NCI-H69 (cell line): ENCODE results near the gene JUND.

Experiments used
- DNase-seq: peaks from one replicate; lab custom pipeline; 2025; lab: John Stamatoyannopoulos, UW

The JUND gene

DNA sequence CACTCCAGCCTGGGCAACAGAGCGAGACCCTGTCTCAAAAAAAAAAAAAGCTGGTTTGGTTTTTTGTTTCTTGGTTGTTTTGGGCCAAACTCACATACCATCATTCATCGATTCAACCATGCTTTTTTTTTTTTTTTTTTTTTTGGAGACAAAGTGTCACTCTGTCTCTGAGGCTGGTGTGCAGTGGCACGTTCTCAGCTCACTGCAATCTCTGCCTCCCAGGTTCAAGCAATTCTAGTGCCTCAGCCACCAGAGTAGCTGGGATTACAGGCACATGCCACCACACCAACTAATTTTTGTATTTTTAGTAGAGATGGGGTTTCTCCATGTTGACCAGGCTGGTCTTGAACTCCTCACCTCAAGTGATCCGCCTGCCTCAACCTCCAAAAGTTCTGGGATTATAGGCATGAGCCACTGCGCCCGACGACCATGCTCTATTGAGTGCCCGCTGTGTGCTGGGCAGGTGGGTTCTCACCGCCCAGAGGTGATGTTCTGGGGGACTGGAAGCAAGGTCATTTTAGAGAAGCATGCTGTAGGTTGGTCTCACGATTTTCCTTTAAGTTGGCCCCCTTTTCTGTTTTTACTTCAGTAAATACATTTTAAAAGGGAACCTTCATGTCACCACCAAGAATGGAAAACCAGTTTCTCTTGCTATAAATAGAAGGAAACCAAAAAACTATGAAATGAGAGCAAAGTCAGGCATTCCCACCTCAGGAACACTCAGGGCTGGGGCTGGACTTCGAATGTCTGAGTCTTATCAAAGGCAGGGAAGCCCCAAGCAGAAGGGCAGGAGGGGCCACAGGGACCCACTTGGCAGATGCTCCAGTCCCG is 8.3 kb upstream of the JUND start:
- DNase-seq = no peak

DNA sequence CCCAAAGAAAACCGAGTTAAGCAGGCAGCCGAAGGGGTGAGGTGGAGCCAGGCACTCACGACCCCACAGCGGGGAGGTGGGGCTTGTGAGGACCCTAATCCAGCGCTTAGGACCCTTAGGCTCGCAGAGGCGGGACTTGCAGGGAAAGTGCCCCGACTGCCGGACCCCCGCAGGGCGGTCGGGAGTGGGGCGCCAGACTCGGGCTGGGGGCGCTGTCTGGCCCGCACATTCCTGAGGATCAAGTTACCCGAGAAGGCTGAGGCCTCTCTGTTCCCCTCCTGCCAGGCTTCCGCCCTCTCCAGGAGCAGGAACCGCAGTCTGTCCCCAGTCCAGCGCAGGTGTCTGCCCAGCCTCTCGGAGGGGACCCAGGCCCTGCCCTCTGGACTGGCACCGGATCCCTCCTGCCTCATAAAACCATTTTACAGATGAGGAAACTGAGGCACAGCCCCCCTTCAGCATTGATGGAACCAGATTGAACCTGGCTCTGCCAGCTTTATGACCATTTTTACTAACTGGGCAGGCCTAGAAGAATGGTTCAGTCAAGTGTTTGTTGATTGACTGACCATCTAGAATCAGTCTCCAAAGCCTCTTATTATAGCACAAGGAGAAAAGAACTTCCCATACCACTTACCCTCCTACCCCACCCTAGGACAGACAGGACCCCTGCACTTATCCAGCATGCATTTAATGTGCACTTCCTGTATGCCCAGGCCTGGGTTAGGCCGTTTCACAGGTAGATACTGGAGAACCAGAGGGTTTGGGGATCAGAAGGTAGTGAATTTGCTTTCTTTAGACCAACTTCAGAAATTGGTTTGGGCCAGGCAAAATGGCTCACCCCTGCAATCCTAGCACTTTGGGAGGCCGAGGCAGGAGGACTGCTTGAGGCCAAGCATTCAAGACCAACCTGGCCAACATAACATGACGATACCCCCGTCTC is 6.7 kb upstream of the JUND start:
- no peak for DNase-seq

DNA sequence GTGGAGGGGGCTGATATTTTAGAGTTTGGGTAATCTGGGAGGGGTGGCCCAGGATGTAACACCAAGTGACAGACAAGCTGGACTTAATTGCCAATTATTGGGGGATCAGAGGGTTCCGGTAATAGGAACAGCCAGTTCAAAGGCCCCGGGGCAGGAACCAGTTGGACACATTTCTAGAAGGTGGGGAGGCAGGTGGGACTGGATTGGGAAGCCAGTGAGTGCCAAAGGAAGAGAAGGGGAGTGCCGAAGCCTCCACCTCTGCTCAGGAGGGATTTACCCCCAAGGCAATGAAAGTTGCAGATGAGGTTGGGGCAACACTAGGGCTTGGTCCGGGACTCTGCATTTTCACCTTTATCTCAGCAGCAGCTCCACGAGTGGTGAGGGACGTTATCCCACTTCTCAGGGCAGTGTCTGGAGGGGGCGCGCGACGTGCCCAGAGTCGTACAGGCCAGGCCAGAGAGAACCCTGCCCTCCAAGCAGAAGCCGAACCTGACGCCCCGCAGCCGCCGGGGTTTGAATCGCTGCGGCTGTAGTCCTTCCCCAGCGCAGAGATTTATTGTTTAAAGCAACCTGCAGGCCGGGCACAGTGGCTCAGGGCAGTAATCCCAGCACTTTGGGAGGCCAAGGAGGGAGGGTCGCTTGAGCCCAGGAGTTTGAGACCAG is 5.7 kb upstream of the JUND start:
- DNase-seq = no peak

DNA sequence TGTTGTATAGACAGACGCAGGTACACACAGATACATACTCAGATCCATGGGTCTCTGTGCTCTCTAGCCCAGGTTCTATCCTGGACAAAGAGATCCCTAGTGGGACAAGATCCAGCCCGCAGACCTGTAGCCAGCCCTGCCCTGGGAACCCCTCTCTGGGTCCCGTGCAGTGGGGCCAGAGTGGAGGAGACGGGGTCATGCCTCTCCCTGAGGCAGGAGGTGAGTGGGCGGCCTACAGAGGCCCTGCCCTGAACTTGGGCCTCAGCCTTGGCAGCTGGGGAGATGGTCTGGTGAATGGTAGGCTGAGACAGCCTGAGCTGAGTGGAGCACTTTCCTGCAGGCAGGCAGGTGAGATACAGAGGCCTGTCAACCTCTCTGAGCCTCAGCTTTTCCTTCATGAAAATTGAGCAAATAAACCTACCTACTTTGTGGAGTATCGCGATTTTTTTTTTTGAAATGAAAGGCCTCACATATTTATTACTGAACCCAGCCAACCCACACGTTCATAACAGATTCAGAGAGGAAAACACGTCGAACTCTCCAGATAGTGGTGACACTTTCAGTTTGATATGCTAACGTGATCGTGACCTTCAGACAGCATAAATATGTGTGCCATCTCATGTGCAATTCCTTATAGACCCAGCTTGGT is 3.4 kb upstream of the JUND start:
- DNase-seq = no peak

DNA sequence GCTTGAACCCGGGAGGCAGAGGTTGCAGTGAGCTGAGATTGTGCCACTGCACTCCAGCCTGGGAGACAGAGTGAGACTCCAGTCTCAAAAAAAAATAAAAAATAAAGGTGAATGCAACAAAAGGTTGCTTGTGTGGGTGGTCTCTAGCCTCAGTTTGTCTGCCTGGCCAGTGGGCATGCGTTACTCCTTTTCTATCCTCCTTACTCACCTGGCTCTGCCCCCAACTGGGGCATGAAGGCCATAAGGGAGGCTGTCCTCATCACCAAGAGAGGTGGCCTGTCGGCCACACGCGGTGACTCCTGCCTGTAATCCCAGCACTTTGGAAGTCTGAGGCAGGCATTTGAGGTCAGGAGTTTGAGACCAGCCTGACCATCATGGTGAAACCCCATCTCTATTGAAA is 1.9 kb upstream of the JUND start:
- no peak for DNase-seq

DNA sequence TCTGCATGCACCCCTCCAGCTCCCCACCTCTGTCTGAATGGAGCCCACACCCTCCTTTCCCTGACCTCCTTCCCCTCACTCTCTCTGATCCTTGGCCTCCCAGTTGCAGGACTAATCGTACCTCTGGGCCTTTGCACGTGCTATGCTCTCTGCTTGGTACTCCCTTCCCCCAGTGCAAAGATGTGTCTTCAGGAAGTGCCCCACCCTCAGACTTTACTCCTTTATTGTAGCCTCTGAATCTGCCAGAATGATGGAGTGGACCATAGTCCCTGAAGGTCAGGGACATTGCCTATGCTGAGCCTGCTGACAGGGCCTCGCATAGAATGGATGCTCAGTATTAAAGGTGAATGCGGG is 1.3 kb upstream of the JUND start:
- DNase-seq = peak; percentile 40

DNA sequence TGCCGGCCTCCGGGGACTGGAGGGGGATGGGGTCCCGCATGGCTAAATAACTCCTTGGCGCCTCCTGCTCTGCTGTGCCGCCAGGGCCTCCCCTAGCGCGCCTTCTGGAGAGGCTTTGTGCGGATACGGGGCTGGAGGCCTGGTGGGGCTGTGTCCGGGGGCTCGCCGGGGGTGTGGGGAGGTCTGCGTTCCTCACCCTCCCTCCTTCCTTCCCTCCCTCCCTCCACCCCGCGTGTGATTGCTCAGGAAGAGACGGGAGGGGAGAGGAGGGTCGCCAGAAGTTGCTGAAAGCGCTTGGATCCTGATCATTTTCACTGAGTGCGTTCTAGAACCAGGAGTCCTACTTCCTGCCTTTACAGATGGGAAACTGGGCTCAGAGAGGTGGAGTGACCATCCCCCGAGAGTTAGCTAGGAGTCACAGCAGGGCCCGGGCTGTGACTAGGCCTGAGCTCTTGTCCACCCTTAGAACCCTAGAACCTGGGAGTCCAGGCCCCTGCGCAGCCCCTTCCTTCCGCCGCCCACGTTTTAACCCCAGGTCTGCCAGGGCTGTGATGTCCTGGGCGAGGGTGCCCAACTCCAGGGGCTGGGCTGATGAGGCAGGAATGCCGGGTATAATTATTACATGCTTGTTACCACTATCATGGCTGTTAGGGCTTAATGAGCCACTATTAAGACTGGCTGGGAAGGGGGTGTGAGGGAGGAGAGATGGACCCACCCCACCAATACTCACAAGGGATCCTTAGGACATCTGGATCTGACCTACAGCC is 782 bp upstream of the JUND start:
- no peak for DNase-seq

DNA sequence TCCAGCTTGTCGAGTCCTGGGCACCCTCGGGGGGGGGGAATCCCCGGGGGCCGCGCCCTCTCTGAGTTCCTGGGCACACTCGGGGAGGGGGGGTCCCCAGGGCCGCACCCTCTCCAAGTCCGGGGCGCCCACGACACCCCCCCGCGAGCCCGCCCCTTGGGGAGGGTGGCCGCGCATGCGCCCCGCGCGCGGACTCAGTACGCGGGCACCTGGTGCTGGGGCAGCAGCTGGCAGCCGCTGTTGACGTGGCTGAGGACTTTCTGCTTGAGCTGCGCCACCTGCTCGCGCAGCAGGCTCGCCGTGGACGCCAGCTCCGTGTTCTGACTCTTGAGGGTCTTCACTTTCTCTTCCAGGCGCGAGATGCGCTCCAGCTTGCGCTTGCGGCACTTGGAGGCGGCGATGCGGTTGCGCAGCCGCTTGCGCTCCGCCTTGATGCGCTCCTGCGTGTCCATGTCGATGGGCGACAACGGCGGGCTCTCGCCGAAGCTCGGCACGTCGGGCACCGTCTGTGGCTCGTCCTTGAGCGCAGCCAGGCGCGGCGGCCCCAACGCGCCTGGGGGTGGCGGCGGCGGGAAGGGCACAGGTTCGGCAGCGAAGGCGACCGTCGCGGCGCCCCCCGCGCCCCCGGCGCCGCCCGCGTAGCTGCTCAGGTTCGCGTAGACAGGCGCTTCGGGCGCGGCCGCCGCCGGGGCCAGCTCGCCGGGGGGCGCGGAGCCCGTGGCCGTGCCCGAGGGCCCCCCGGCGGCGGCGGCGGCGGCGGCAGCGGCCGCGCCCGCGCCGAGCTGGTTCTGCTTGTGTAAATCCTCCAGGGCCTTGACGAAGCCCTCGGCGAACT is 958 bp downstream of the JUND start:
- peak; percentile 96 for DNase-seq

DNA sequence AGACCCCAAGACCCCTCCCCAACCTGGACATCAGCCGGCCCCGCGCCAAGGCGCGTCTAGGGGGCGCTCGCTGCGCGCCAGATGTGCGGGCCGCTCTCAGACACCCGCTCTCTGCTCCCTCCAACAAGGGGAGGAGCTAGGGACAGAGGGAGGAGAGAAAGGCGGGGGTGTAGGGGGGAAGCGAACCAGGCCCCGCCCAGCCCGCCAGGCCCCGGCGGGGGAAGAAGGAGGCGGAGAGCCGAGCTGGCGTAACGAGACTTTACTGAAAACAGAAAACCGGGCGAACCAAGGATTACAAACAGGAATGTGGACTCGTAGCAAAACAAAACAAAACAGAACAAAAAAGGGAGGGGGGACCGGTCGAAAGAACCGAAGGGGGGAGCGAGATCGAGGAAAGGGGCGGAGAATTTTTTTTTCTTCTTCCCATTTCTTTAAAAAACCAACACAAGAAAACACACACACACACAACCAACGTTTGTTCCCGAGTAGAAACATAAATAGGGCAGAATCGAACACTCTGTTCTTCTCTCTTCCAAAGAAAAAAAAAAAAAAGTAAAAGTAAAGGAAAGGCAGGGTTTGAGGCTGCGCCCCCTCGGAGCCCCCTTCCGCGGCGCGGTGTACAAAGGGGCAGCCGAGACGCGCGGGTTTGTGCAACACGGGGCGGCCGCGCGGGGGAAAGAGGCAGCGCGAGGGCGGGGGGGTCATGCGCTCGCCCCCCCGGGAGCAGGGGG is 1.7 kb downstream of the JUND start:
- peak; percentile 99 for DNase-seq

DNA sequence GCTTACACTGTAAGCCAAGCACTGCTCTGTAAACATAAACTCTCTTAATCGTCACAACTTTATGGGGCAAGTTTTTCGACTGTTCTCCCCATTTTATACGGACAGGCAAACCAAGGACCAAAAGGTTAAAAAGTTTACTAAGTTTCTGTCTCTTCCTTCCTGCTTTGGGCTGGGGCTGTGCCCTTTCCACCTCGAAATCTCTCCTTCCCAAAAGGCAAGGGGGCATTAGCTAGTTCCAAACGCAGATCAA is 2.2 kb downstream of the JUND start:
- no peak for DNase-seq

DNA sequence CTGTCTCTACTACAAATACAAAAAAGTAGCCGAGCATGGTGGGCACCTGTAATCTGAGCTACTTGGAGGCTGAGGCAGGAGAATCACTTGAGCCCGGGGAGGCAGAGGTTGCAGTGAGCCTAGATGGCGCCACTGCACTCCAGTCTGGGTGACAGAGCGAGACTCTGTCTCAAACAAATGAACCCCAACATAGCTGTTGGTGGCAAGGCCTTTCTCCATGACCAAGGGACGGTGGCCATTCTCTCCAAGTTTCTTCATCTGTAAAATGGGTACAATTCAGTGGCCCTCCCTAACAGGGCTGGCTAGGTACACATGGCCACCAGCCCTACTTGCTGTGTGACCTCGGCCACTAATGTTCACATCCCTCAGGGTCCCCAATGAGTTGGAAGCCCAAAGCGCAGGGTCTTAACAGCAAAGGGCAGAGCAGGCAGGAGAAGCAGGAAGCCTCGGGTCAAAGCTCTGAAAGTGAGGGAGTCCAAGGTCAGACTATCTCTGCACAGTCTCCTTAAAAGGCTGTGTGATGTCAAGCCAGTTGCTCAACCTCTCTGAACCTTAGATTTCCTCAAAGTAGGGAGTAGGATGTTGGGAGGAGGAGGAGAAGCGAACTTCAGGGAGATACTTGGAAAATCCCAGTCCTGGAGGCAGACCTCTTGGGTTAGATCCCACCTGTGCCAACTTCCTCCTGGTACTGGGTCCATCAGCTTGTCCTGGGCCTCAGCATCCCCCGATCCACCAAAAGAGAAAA is 2.7 kb downstream of the JUND start:
- DNase-seq = no peak

DNA sequence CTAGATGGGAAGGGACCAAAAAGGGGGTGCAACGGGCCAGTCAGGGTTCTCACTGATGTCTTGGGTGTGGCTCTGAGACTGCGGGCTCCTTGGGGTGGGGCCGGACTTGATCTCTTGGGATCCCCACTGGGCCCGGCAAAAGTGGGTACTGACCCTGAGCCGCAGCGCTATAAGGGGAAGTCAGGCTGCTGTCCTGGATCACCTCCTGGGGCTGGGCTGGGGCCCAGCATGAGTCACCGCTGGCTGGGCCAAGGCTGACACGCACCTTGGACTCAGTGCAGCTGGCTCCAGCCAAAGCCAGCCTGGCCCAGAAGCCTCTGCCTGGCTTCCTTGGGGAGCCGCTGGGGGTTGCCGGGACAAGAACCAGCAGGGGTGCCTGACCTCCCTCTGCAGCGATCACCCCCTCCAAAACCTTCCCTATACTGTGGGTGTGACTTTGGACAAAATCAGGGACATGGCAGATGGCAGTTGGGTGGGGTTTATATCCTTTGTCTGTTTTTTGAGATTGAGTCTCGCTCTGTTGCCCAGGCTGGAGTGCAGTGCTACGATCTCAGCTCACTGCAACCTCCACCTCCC is 6.6 kb downstream of the JUND start:
- DNase-seq = peak; percentile 50

DNA sequence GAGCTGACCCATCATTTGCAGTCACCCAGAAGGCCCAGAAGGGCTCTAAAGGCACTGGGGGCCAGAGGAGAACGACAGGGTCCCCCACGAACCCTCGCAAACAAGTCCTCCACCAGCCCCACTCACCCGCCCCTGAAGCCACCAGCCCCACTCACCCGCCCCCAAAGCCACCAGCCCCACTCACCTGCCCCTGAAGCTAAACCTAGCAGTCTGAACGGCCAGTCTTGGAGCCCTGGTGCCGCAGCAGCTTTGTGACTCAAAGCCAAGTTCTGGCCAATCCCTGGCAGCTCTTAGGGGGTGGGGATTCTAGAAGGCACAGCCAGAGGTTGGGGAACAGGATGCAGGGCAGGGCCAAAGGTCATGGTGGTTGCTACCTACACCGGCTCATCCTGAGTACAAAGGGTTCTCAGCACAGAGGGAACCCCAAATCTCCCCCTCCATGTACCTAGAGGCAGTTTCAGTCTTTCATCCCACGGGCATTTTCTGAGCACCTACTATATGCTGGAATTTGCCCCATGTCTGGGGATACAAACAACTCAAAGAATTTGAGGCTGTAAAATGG is 7.1 kb downstream of the JUND start, which contains the start of gene IQCN:
Gene IQCN, minus strand, starts transcription at position 234 of the 562 bp plus-strand sequence. CDS start 4,974 bp downstream, outside the sequence.
- no peak for DNase-seq

DNA sequence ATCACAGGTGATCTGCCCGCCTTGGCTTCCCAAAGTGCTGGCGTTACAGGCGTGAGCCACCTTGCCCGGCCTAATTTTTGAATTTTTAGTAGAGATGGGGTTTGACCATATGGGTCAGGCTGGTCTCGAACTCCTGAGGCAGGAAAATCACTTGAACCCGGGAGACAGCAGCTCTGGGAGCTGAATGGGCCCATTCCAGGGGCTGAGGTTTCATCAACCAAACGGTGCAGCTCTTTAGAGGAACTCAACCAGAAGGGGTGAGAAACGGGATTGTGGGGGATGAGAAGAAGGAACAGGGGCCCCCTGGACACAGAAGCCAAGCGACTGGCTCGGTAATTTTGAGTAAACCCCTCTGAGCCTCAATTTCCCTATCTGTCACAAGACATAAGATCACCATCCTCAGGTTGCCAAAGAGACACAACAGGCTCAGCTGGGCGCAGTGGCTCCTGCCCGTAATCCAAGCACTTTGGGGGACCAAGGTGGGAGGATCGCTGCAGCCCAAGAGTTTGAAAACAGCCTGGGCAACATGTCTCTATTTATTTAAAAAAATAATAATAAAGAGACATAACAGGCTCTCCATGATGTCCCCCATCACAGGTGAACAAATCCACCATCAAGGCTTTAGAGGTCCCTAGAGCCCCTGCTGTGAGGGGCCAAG is 7.7 kb downstream of the JUND start:
- DNase-seq = no peak

DNA sequence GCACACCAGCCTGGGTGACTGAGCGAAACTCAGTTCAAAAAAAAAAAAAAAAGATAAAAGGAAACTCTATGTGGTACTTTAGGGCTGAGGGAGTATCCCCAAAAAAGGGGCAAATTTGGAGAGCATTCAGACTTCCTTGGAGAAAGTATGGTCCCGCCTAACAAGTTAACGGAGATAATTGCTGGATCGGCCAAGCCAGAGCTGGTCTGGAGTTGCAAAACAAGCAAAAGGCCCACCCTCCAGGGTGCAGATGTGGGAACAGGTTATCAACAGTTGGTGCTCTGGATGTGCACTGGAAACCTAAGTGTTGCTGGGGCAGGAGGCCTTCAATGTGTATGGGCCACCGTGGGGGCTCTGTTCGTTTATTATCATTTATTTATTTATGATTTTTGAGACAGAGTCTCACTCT is 10.0 kb downstream of the JUND start:
- DNase-seq = no peak

DNA sequence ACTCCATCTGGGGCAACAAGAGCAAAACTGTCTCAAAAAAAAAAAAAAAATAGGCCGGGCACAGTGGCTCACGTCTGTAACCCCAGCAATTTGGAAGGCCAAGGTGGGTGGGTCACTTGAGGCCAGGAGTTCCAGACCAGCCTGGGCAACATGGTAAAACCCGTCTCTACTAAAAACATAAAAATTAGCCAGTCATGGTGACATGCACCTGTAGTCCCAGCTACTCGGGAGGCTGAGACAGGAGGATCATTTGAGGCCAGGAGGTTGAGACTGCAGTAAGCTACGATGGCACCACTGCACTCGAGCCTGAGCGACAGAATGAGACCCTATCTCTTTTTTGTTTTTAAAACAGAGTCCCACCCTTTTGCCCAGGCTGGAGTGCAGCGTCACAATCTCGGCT is 11.1 kb downstream of the JUND start:
- no peak for DNase-seq

DNA sequence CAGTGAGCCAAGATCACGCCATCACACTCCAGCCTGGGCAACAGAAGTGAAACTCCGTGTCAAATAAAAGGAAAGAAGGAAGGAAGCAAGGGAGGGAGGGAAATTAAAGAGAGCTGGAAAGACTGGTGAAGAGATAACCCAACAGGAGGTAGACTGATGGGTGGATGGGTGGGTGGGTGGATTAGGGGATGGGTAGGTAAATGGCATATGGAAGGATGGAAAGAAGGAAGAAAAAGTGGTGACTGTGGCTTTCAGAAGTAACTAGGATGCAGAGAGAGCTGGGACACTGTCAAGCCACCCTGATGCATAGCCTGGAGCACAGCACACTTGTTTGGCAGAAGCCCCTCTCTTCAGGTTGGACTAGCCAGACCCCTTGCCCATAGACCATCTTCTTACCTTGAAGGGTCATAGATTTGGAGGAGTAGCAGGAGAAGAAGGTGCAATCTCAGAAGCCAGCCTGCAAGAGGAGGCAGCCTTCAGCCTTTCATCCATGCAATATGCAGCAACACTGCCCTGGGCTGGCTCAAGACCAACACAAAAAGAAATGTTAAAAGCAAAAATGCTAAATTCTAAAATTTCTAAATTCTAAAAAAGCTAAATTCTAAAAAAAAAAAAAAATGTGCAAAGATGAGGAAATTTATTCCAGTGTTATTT is 12.2 kb downstream of the JUND start:
- DNase-seq = no peak
